ENCODE measurements around the gene CD3G. TPM values are rescaled to one million over a fixed set of nuclear protein-coding genes. Genes with fewer than 3 reads are reported as not detected.

Gene CD3G
- total and polyA plus RNA-seq, 2 of the 8 experiments (the other 6 are each of a cell fraction or from before 2014, with no cell fraction given) = not detected

GRCh38 chr11:118359295-118359958, 15.3 kb downstream of the CD3G start, which contains the start of gene UBE4A (continued):
- no peak for TF ChIP-seq RXRA (IDR thresholded peaks at IDR 0.05; ENCODE audit: insufficient read depth, low read depth, low read length)
- TF ChIP-seq, protein P1, sequence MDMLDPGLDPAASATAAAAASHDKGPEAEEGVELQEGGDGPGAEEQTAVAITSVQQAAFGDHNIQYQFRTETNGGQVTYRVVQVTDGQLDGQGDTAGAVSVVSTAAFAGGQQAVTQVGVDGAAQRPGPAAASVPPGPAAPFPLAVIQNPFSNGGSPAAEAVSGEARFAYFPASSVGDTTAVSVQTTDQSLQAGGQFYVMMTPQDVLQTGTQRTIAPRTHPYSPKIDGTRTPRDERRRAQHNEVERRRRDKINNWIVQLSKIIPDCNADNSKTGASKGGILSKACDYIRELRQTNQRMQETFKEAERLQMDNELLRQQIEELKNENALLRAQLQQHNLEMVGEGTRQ (IDR thresholded peaks at IDR 0.05; ENCODE audit: low read length) = peak; percentile 54
- no peak for TF ChIP-seq TAF7 (optimal IDR thresholded peaks at IDR 0.05; ENCODE audit: borderline replicate concordance, low read depth, low read length)
- no peak for TF ChIP-seq EZH2 (IDR thresholded peaks at IDR 0.05; ENCODE audit: low read depth, low read length, severe bottlenecking)
- TF ChIP-seq HDAC6 (IDR thresholded peaks at IDR 0.05; ENCODE audit: low read depth, low read length) = no peak
- TF ChIP-seq TAF1 (IDR thresholded peaks at IDR 0.05; ENCODE audit: low read depth, low read length) = peak; percentile 91
- TF ChIP-seq POLR2A (IDR thresholded peaks at IDR 0.05; ENCODE audit: control extremely low read depth in 1 of 2, low read depth in 2 of 2, low read length in 2 of 2) = peak in 1 of 2 experiments; percentile 90; a peak in 2 of 3 replicates
- peak; percentile 82 to 91; a peak in 1 of 4 replicates for TF ChIP-seq SIN3A (conservative IDR thresholded peaks at IDR 0.05 in 1 of 2, IDR thresholded peaks at IDR 0.05 in 1 of 2; ENCODE audit: low read depth in 1 of 2, low read length in 2 of 2)
- TF ChIP-seq CTBP2 (IDR thresholded peaks at IDR 0.05; ENCODE audit: borderline replicate concordance, insufficient read depth, insufficient read length, low read length) = no peak
- TF ChIP-seq SP2 (IDR thresholded peaks at IDR 0.05; ENCODE audit: low read length) = no peak
- peak; percentile 87 for TF ChIP-seq MAX (IDR thresholded peaks at IDR 0.05)
- TF ChIP-seq POU5F1 (IDR thresholded peaks at IDR 0.05; ENCODE audit: low read depth, low read length) = no peak
- TF ChIP-seq, protein P2, sequence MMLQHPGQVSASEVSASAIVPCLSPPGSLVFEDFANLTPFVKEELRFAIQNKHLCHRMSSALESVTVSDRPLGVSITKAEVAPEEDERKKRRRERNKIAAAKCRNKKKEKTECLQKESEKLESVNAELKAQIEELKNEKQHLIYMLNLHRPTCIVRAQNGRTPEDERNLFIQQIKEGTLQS (IDR thresholded peaks at IDR 0.05; ENCODE audit: insufficient read depth, low read depth, low read length) = peak; percentile 92
- TF ChIP-seq CBX8 (IDR thresholded peaks at IDR 0.05; ENCODE audit: borderline replicate concordance, low read depth, low read length) = no peak
- TF ChIP-seq EP300 (IDR thresholded peaks at IDR 0.05; ENCODE audit: borderline replicate concordance in 1 of 2, low read depth in 2 of 2, low read length in 2 of 2) = no peak
- peak; percentile 44; the same call in 1 of the 2 replicates for TF ChIP-seq CEBPB (IDR thresholded peaks at IDR 0.05; ENCODE audit: low read depth, low read length)
- TF ChIP-seq GABPA (IDR thresholded peaks at IDR 0.05; ENCODE audit: borderline replicate concordance, insufficient read depth, low read length) = peak; percentile 98
- peak; percentile 71 for TF ChIP-seq NRF1 (IDR thresholded peaks at IDR 0.05; ENCODE audit: low read depth, low read length)
- no peak for TF ChIP-seq BACH1 (IDR thresholded peaks at IDR 0.05; ENCODE audit: low read length)
- 0 out of 2 replicates have a peak, but pooled peaks have one; percentile 19 for TF ChIP-seq YY1 (IDR thresholded peaks at IDR 0.05; ENCODE audit: low read depth, low read length)
- no peak for TF ChIP-seq CHD1 (IDR thresholded peaks at IDR 0.05; ENCODE audit: low read depth, low read length)
